GM18861 (cell line): Measurements from ENCODE around the gene RNF208.

Source experiments
- ATAC-seq: cut with Tn5 transposase; IDR thresholded peaks from one replicate; pipeline ENCODE4 v1.9.1; 2021; ENCODE audit not compliant: unreplicated experiment

Gene RNF208

DNA sequence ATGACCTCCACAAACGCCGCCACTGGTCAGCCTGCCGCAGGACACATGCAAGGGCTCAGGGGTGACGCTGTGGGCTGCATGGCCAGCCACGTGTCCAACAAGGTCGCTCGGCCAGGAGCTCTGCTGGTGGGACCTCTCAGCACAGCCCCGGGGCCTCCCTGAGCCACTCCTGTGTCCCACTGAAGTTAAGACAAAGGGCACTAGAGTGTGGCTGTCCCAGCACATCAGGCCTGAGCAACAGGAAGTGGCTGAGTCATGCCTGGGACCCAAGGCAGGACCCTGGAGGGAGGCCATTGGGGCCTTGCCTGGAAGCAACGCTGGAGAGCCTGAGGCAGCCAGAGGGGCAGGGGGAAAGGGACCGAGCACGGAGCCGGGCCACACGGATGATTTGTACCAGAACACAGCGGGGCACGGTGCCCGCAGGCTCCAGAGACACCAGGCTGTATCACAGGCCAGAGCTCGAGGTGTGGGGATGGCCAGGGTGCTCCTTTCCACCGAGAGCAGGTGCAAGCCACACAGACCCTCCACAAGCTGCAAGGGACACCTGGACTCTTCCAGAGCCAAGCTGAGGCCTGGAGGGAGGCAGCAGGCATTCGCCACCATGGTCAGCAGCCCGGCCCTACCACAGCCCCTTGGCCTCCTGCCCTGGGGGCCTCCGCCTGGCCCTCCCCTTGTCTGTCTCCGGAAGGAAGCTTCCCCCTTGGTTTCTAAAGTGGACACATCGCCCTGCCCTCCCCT, 43.7 kb downstream of the RNF208 start:
- no peak for ATAC-seq

DNA sequence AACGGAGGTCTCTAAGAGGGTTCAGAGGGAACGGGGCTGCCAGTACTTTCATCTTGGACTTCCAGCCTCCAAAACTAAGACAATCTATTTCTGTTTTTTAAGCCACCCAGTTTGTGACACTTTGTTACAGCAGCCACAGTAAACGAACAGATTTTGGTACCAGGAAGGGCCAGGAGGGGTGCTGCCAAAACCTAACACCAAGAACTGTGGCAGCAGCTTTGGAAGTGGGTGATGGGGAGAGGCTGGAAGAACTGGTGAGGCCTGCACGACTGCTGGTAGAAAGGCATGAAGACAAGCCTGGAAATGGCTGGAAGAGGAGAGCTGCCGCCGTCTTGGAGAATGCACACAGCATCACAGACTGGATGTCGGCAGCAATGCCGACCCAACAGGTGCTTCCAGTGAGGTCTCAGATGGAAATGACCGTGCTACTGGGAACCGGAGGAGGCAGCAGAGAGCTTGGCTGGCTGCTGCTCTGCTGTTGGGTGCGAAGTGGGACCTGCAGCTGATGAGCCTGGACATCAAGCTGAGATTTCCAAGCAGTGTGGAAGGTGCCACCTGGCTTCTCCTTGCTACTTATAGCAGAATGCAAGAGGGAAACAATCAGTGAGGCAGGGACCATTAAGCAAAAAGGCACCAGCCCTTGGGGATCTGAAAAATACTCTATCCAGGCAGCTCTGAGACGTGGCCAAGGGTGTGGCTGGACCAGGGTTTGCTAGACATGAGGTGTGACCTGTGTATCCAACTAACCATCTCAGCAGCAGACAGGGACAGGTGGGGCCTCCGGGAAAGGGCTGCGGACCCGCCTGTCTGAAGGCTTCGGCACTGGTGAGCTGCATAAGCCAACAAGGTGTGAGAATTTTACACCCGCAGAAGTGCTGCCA, 45.5 kb downstream of the RNF208 start:
- no peak for ATAC-seq

DNA sequence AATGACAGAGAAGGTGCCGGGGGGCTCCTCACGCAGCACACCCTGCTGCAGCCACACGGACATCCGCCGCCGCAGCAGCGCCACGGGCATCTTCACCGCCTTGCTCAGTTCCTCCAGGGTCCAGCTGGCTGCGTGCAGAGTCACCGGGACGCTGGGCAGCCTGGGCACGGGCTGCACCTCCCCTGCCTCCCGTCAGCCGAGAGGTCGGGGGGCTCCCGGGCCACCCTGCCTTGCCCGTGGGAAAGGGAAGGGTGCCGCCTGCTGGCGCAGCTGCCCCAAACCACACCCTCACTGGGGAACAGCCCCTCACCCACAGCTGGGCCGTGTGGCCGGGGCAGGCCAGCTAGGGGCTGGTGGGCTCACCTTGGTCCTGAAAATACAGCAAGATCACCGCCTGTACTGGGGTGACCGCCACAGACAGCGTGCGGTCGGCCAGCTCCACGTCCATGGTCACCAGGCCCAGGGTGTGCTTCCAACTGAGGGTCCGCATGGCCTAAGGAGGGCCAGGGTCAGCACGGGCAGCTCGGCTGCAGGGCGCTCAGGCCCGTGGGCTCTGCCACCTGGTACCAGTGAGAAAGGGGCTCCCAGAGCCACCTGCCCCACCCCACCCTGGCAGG, 46.6 kb downstream of the RNF208 start:
- ATAC-seq = no peak

DNA sequence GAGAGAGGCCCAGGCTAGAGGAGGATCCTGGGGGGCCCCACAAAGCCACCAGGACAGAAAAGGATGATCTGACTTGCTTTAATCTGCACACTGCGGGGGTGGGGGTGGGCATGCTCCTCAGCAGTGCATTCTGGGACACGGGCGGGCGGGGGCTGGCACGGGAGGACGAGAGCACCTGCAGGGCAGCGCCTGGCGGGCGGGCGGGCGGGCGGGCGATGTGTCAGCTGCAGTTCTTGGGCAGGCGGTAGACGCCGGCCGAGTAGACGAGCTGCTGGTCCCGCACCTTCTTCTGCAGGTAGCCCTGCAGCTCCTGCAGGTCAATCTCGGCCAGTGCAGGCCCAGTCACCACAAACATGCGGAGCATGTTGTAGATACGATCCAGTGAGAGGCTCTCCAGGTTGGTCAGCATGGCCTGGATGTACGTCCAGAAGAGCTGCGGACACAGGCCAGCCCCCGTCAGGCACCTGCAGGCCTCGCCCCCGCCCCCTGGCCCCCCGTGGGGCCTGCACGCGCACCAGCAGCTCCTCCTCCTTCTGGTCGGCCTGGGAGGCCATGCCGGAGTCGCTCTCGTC, 47.2 kb downstream of the RNF208 start:
- ATAC-seq = no peak

DNA sequence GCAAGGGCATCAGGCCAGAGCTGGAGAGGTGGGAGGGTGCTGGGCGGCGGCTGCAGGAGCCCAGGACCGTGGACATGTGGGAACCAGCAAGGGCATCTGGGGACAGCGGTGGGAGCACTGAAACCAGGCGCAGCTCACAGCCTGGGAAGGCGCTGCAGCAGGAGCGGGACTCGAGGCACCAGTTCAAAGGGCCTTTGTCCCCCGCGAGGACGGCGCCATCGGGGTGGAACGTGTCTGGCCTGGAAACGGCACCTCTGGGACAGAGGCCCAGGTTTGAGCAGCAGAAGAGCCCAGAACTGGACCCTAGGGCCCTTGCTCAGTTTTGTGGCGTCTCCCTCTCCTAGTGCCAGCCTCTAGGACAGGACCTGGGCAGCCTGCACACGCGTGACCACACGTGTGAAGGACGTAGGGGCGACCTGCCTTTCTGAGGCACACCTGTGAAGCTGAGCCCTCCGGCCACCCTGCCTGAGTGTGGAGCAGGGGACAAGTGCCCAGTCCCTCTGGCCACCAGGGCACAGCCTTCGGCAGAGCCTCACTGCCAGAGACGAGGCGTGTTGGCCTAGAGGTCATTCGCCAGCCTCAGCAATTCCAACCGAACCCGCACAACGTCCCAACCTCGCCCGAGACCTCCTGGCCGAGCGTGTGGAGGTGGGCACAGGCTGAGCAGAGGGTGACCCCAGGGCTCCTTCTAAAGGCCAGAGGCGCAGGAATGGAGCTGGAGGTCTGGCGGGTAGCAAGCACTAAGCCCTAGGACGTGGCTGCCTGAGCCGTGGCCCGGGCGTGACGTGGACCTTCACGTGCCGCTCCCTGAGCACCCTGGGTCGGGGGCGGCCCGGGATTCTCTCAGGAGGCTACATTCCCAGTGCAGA, 48.0 kb downstream of the RNF208 start:
- no peak for ATAC-seq

- no peak for ATAC-seq
Observed at GRCh38 chr9:137172901-137173795, 48.9 kb downstream of the RNF208 start.

DNA sequence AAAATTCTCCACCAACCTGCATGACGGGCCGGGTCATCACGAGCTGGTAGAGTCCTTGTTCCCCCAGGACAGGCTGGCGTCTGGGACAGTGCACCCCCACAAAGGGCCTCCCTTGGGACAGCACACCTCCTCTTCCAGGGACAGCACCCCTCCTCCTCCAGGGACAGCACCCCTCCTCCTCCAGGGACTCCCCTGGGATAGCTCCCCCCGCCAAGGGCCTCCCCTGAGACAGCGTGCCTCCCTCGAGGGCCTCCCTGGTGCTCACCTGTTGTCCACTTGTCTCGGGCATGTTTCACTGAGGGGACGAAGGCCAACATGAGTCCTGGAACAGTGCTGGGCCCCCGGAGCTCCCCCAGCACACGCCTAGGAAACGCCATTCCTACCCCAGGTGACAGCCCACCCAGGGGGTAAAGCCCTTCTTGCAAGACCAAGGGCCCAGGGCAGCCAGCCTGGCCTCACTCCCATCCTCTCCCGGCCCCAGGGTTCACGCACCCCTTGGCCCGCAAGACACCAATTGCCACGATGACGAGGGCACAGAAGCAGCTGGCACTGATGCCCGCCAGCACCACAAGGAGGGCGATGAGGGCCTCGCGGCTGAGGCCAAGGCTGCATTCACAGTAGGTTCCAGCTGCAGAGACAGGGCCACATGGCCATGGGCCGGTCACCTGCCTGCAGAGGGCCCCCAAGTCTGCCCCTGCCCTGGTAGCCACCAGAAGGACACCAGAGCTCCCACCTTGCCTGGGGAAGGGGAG, 50.7 kb downstream of the RNF208 start:
- ATAC-seq = no peak

DNA sequence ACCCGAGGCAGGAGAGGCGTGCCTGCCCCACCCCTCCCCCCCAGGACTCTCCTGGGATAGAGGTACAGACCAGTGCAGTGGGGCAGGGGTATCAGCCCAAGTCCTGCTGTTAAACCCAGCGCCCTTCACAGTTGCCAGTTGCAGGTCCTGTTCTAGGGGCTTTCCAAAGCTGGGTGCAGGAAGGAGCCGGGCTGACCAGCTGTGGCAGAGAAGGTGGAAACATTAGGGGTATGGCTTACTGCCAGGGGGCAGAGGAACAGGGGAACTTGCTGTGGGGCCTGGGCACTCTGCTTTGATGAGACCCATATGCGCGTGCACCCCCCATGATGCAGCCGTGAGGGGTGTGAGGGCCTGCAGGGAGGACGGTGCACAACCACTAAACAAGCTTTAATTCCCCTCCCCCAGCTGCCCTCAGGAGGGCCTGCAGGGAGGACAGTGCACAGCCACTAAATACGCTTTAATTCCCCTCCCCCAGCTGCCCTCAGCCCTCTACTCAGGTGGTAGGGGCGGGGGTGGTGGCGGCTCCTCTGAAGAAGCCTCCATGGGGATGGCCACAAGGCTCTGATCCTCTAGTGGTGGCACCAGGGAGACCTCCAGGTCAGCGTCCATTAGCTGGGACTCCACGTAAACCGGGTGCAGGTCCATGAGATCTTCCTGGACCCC, 51.4 kb downstream of the RNF208 start:
- ATAC-seq = no peak
